ENCODE data around the gene KIFAP3.

- TF ChIP-seq CTCF (IDR thresholded peaks at IDR 0.05) (no peak), POLR2AphosphoS5 (IDR thresholded peaks at IDR 0.05) (no peak), POLR2A (IDR thresholded peaks at IDR 0.05) (no peak), EP300 (IDR thresholded peaks at IDR 0.05) (no peak)
Measured at GRCh38 chr1:169886931-169887330, 187.6 kb downstream of the KIFAP3 start.

Measured in upper lobe of left lung (tissue), 4 donors.